SK-N-SH (cell line): Measurements from ENCODE around the gene RNF111. TPM values are rescaled to one million over a fixed set of nuclear protein-coding genes. Genes with fewer than 3 reads are reported as not detected.

Experiments
- CTCF ChIA-PET: fragments of 300-600, 350-600 bp; formaldehyde crosslinking; extraction: SDS; loops from one replicate; lab custom pipeline; 2021; lab: Yijun Ruan, JAX
- POLR2A ChIA-PET: fragments of 350-600 bp; sonication (Branson Sonifier 250); formaldehyde crosslinking; extraction: SDS; loops from one replicate; lab custom pipeline; 2020; ENCODE audit warnings: antibody characterized with exemption, inconsistent platforms; lab: Yijun Ruan, JAX
- DNase-seq: peaks from one replicate; pipeline ENCODE4 v3.0.0; 2012
- H2AFZ ChIP-seq: fragments of 200-600 bp; sonication (generic); 2 replicates; pipeline ENCODE4 v1.8.1; 2016; ENCODE audit warnings: antibody characterized with exemption, mild to moderate bottlenecking, low read depth
- H3F3A ChIP-seq: fragments of 200-600 bp; sonication (generic); replicated peaks from 2 replicates; pipeline ENCODE3; 2016; ENCODE audit warnings: antibody characterized with exemption, mild to moderate bottlenecking; ENCODE audit not compliant: insufficient read depth
- H3K27ac ChIP-seq, 2 experiments: fragments of 200-500 bp in 1 of 2; fragments of 200-600 bp in 1 of 2; sonication (Bioruptor generic) in 1 of 2; sonication (generic), shearing (Covaris generic) in 1 of 2; 2 replicates each; pipeline versions ENCODE4 v1.5.1 to v1.6.1; 2014 to 2016; ENCODE audit warnings: low read depth in 2 of 2, inconsistent platforms in 1 of 2, low read length in 1 of 2, mild to moderate bottlenecking in 1 of 2, mixed read lengths in 1 of 2
- H3K27me3 ChIP-seq: fragments of 200-600 bp; sonication (generic), shearing (Covaris generic); 2 replicates; pipeline ENCODE4 v1.6.1; 2016; ENCODE audit warnings: mixed run types; ENCODE audit not compliant: insufficient read depth
- H3K36me3 ChIP-seq, 2 experiments: fragments of 200-500 bp in 1 of 2; fragments of 200-600 bp in 1 of 2; sonication (Bioruptor generic) in 1 of 2; sonication (generic) in 1 of 2; replicated peaks in 1 of 2; 2 replicates each; pipeline versions ENCODE3 to v1.5.1; 2014 to 2016; ENCODE audit warnings: low read length in 1 of 2, mild to moderate bottlenecking in 1 of 2; ENCODE audit not compliant: insufficient read depth in 2 of 2, control insufficient read depth in 1 of 2
- H3K4me1 ChIP-seq, 2 experiments: fragments of 200-500 bp in 1 of 2; fragments of 200-600 bp in 1 of 2; sonication (Bioruptor generic) in 1 of 2; sonication (generic), shearing (Covaris generic) in 1 of 2; 2 replicates each; pipeline versions ENCODE4 v1.5.1 to v1.6.1; 2014 to 2016; ENCODE audit warnings: low read depth in 1 of 2, low read length in 1 of 2, mixed run types in 1 of 2; ENCODE audit not compliant: insufficient read depth in 2 of 2, control insufficient read depth in 1 of 2
- H3K4me2 ChIP-seq: fragments of 200-600 bp; sonication (generic), shearing (Covaris generic); 2 replicates; pipeline ENCODE4 v1.6.1; 2017; ENCODE audit warnings: mixed run types
- H3K4me3 ChIP-seq, 2 experiments: fragments of 200-500 bp in 1 of 2; fragments of 200-600 bp in 1 of 2; sonication (Bioruptor generic) in 1 of 2; sonication (generic), shearing (Covaris generic) in 1 of 2; 2 replicates each; pipeline versions ENCODE4 v1.5.1 to v1.8.1; 2014 to 2016; ENCODE audit warnings: low read depth in 2 of 2, inconsistent platforms in 1 of 2, low read length in 1 of 2, mild to moderate bottlenecking in 1 of 2, mixed read lengths in 1 of 2, moderate library complexity in 1 of 2
- H3K79me2 ChIP-seq: fragments of 200-600 bp; sonication (generic); 2 replicates; pipeline ENCODE4 v1.8.1; 2017; ENCODE audit warnings: mild to moderate bottlenecking; ENCODE audit not compliant: insufficient read depth
- H3K9ac ChIP-seq: fragments of 200-600 bp; sonication (generic); 2 replicates; pipeline ENCODE4 v1.6.1; 2017; ENCODE audit warnings: mixed run types
- H3K9me2 ChIP-seq: fragments of 200-600 bp; sonication (generic); 2 replicates; pipeline ENCODE4 v1.6.1; 2017; ENCODE audit warnings: mixed run types
- H3K9me3 ChIP-seq: fragments of 200-600 bp; sonication (generic); 2 replicates; pipeline ENCODE4 v1.6.1; 2017; ENCODE audit warnings: mixed run types, mild to moderate bottlenecking, moderate library complexity
- H4K20me1 ChIP-seq: fragments of 200-600 bp; sonication (generic); 2 replicates; pipeline ENCODE4 v1.6.1; 2017; ENCODE audit warnings: mild to moderate bottlenecking, mixed run types; ENCODE audit not compliant: insufficient read depth
- CHD2 ChIP-seq: fragments of 150-350 bp; IDR thresholded peaks from 2 replicates; pipeline ENCODE4 v1.6.1; 2018; ENCODE audit warnings: low read length; ENCODE audit not compliant: partially characterized antibody
- EP300 ChIP-seq, 2 experiments: IDR thresholded peaks; 2 replicates each; pipeline versions ENCODE4 v1.4.0 to v1.6.1; 2012; ENCODE audit warnings: borderline replicate concordance in 1 of 2, low read depth in 1 of 2, low read length in 1 of 2
- FOXJ3 ChIP-seq: sonication (generic); formaldehyde crosslinking; IDR thresholded peaks from 2 replicates; pipeline ENCODE4 v1.5.1; 2020; ENCODE audit warnings: mild to moderate bottlenecking, missing genetic modification reagents
- FOXM1 ChIP-seq: IDR thresholded peaks from 2 replicates; pipeline ENCODE4 v1.4.0; 2012; ENCODE audit warnings: low read depth, mild to moderate bottlenecking
- GATA2 ChIP-seq: sonication (generic); formaldehyde crosslinking; IDR thresholded peaks from 2 replicates; pipeline ENCODE4 v1.5.0; 2020; ENCODE audit warnings: mild to moderate bottlenecking, missing genetic modification reagents
- JUND ChIP-seq: IDR thresholded peaks from 2 replicates; pipeline ENCODE4 v1.4.0; 2012
- RAD21 ChIP-seq: IDR thresholded peaks from 2 replicates; pipeline ENCODE4 v1.6.1; 2012; ENCODE audit warnings: mild to moderate bottlenecking, low read length
- RCOR1 ChIP-seq: fragments of 150-350 bp; IDR thresholded peaks from 2 replicates; pipeline ENCODE4 v1.6.1; 2017; ENCODE audit warnings: antibody characterized with exemption, low read length
- RFX5 ChIP-seq: IDR thresholded peaks from 2 replicates; pipeline ENCODE4 v1.6.1; 2012; ENCODE audit warnings: mild to moderate bottlenecking, improper control_type of control experiment, low read length
- TCF12 ChIP-seq: IDR thresholded peaks from 2 replicates; pipeline ENCODE4 v1.4.0; 2012
- TEAD4 ChIP-seq: IDR thresholded peaks from 2 replicates; pipeline ENCODE4 v1.4.0; 2012; ENCODE audit warnings: mild to moderate bottlenecking, borderline replicate concordance; ENCODE audit not compliant: insufficient read depth
- YY1 ChIP-seq: IDR thresholded peaks from 2 replicates; pipeline ENCODE4 v1.4.0; 2012; ENCODE audit warnings: low read depth, mild to moderate bottlenecking
- WGBS: methylation state at CpG from one replicate; pipeline ENCODE4 v1.1.6; 2017; ENCODE audit warnings: low lambda C conversion rate; 5-methylcytosine and 5-hydroxymethylcytosine counted together
- polyA plus RNA-seq, 3 experiments: library from polyadenylated mRNA; depleted of rRNA; stranded (reverse); fragments of >200 nt; gene quantifications; 2 replicates each; pipeline ENCODE4 v1.2.3, GENCODE V29; 2012
- TF ChIP-seq, protein P1 (sequence below): IDR thresholded peaks from 2 replicates; pipeline ENCODE4 v1.4.0; 2012; ENCODE audit warnings: low read depth, borderline replicate concordance
- TF ChIP-seq, protein P2 (sequence below): fragments of 150-350 bp; IDR thresholded peaks from 2 replicates; pipeline ENCODE4 v1.6.1; 2016; ENCODE audit warnings: mild to moderate bottlenecking, low read depth, low read length
- TF ChIP-seq, protein P3 (sequence below): IDR thresholded peaks from 2 replicates; pipeline ENCODE4; 2012

RNF111 gene
- polyA plus RNA-seq, 1 of the 3 experiments (the other 2 are of a cell fraction) = 16.5 TPM

DNA sequence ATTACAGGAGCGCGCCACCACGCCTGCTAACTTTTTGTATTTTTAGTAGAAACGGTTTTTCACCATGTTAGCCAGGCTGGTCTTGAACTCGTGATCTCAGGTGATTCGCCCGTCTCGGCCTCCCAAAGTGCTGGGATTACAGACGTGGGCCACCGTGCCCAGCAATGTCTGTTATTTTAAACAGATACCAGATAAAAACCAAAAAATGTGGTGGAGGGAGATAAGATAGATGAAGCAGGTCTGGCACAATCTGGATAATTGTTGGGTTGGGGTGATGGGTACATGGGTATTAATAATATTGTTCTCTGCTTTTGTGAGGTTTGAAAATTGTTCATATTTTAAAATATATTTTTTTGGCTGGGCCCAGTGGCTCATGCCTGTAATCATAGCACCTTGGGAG, 4.7 kb downstream of the RNF111 start:
- no peaks in the 10 kb centered on the region for H3K9me2 ChIP-seq
- H3K27me3 ChIP-seq = no peaks in the 10 kb centered on the region
- ChIA-PET CTCF (no interaction called here), POLR2A (no interaction called here)
- TF ChIP-seq RFX5 = no peak
- TF ChIP-seq, protein P1, sequence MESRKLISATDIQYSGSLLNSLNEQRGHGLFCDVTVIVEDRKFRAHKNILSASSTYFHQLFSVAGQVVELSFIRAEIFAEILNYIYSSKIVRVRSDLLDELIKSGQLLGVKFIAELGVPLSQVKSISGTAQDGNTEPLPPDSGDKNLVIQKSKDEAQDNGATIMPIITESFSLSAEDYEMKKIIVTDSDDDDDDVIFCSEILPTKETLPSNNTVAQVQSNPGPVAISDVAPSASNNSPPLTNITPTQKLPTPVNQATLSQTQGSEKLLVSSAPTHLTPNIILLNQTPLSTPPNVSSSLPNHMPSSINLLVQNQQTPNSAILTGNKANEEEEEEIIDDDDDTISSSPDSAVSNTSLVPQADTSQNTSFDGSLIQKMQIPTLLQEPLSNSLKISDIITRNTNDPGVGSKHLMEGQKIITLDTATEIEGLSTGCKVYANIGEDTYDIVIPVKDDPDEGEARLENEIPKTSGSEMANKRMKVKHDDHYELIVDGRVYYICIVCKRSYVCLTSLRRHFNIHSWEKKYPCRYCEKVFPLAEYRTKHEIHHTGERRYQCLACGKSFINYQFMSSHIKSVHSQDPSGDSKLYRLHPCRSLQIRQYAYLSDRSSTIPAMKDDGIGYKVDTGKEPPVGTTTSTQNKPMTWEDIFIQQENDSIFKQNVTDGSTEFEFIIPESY = no peak
- H3K9me3 ChIP-seq = no peaks in the 10 kb centered on the region
- H4K20me1 ChIP-seq = peaks cover 60% of the 10 kb centered on the region
- H2AFZ ChIP-seq = no peak overlapping the region
- peaks cover 96% of the 10 kb centered on the region for H3K79me2 ChIP-seq
- no peak overlapping the region for H3K9ac ChIP-seq
- DNase-seq = no peak
- no peak overlapping the region for H3K4me2 ChIP-seq
- peaks cover 6% of the 10 kb centered on the region in 2 experiments; a peak in 3 of 4 replicates for H3K4me1 ChIP-seq
- no peak overlapping the region for H3K27ac ChIP-seq
- 96% methylated on average over 10 of the region's 10 CpGs for WGBS
- H3F3A ChIP-seq = peaks cover 14% of the 10 kb centered on the region
- no peak overlapping the region for H3K4me3 ChIP-seq
- H3K36me3 ChIP-seq = peaks cover 0 to 9% of the 10 kb centered on the region in 2 experiments

DNA sequence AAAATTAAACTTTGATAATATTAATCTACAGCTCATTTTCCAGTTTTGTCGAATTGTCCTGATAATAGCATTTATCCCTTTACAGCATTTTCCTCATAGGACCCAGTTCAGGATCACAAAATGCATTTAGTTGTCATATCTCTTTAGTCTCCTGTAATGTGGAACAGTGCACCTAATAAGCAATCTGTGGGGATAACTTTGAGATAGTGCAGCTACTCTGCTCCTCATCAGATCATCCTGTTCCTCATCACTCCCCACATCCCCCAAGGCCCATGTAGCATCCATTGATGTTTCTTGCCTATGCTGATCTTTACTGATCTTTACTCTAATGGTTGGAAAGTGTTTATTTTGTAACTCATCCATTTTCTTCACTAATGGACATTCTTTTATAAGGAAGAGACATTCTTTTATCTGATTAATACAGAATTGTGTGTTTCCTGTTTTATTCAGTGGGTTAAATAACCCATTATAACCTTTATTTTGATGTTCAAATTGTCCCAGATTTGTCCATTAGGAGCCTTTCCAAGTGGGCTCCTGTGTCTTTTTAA, 7.5 kb downstream of the RNF111 start:
- H3K9me2 ChIP-seq = no peaks in the 10 kb centered on the region
- peak; percentile 74 for DNase-seq
- WGBS = 25% methylated on average over 1 of the region's 1 CpG
- peak overlapping the region; percentile 6; the same call in 1 of the 2 replicates for H3K4me2 ChIP-seq
- H3K4me1 ChIP-seq = peaks cover 3 to 6% of the 10 kb centered on the region in 2 experiments; a peak in 3 of 4 replicates
- no peaks in the 10 kb centered on the region for H3K27me3 ChIP-seq
- POLR2A ChIA-PET = no interaction called here
- H3K4me3 ChIP-seq = no peak overlapping the region
- CTCF ChIA-PET = no interaction called here
- H3K27ac ChIP-seq = peak overlapping the region; percentile 13 to 41
- H2AFZ ChIP-seq = no peak overlapping the region
- H3K36me3 ChIP-seq = peaks cover 0 to 14% of the 10 kb centered on the region in 2 experiments
- H3K9ac ChIP-seq = no peak overlapping the region
- TF ChIP-seq GATA2 (CRISPR knock-in tag) (peak; percentile 98), RAD21 (0 out of 2 replicates have a peak, but pooled peaks have one; percentile 6), JUND (peak; percentile 41; the same call in 1 of the 2 replicates), TEAD4 (peak; percentile 73; the same call in 1 of the 2 replicates), TCF12 (peak; percentile 68), CHD2 (peak; percentile 88), EP300 (IDR thresholded peaks at IDR 0.05; ENCODE audit: borderline replicate concordance in 1 of 2, low read depth in 1 of 2, low read length in 1 of 2) (peak; percentile 25 to 95; a peak in 2 of 4 replicates), FOXM1 (no peak), YY1 (no peak), RCOR1 (peak; percentile 94), FOXJ3 (CRISPR knock-in tag) (peak; percentile 72)
- TF ChIP-seq, protein P2, sequence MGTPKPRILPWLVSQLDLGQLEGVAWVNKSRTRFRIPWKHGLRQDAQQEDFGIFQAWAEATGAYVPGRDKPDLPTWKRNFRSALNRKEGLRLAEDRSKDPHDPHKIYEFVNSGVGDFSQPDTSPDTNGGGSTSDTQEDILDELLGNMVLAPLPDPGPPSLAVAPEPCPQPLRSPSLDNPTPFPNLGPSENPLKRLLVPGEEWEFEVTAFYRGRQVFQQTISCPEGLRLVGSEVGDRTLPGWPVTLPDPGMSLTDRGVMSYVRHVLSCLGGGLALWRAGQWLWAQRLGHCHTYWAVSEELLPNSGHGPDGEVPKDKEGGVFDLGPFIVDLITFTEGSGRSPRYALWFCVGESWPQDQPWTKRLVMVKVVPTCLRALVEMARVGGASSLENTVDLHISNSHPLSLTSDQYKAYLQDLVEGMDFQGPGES = no peak
- TF ChIP-seq, protein P3, sequence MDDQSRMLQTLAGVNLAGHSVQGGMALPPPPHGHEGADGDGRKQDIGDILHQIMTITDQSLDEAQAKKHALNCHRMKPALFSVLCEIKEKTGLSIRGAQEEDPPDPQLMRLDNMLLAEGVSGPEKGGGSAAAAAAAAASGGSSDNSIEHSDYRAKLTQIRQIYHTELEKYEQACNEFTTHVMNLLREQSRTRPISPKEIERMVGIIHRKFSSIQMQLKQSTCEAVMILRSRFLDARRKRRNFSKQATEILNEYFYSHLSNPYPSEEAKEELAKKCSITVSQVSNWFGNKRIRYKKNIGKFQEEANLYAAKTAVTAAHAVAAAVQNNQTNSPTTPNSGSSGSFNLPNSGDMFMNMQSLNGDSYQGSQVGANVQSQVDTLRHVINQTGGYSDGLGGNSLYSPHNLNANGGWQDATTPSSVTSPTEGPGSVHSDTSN = 0 out of 2 replicates have a peak, but pooled peaks have one; percentile 8
- H3F3A ChIP-seq = peaks cover 17% of the 10 kb centered on the region
- H4K20me1 ChIP-seq = peaks cover 64% of the 10 kb centered on the region
- H3K9me3 ChIP-seq = no peaks in the 10 kb centered on the region
- peaks cover 99% of the 10 kb centered on the region for H3K79me2 ChIP-seq
